EL (cell line): ENCODE data around the gene AURKB.
"Not testable (repeated sequence)": the region's sequence is repeated elsewhere in the genome, so short reads cannot be mapped to it uniquely, and the experiment has no call there.

Source experiments
- DNase-seq: peaks from one replicate; pipeline ENCODE4 v3.0.0-alpha.2; 2016

Gene AURKB

GRCh38 chr17:8187517-8188262, 22.7 kb downstream of the AURKB start:
- peak; percentile 100 for DNase-seq

DNA sequence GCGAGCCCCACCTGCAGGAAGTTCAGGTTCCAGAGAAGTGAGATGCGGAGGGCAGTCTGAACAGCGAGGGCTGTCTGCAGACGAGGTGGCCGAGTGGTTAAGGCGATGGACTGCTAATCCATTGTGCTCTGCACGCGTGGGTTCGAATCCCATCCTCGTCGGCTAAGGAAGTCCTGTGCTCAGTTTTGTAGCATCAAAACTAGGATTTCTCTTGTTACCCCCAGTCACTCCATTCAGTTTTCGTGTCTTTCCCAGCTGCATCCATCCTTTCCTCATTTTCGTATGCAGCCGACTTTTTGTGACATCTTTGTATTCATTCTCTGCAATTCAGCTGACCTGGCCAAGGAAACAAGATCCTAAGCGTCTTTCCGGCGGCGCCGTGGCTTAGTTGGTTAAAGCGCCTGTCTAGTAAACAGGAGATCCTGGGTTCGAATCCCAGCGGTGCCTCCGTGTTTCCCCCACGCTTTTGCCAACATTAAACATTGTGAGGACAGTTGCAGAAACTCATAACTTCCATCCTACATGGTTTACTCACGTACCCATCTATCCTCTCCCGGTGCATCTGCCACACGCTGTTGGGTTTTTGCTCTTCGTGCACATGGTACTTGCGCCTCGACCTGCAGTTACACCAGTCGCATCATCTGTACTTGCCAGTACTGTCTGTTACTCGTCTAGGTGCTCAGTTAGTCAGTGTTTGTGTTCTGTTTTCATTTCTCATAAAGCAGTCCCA, 23.4 kb downstream of the AURKB start:
- DNase-seq = peak; percentile 95

DNA sequence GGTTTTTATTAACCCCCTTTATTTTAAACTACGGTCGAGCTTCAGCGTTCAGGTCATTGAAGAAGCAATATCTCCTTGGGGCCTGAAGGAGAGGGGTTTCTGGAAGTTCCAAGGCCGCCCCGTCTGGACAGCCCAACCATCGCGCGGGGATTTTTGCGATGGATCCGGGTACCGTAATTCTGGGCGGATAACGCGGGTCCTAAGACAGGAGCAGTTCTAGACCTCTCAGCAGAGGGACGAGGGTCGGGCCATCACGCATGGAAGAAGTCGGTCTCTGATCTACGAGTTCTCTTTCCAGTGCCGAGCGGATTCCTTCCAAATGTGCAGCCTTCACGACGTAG, 24.0 kb downstream of the AURKB start:
- DNase-seq = no peak

GRCh38 chr17:8185582-8186445, 24.6 kb downstream of the AURKB start:
- DNase-seq = peak; percentile 83

GRCh38 chr17:8176998-8177731, 33.2 kb downstream of the AURKB start:
- no peak for DNase-seq

- peak; percentile 88 for DNase-seq
Measured at GRCh38 chr17:8176197-8176940, 34.0 kb downstream of the AURKB start, which contains the start of gene TMEM107. Gene TMEM107, minus strand, starts transcription at chr17:8176380. Its CDS starts 94 bp downstream, at chr17:8176286.

GRCh38 chr17:8175795-8176196, 34.6 kb downstream of the AURKB start:
- DNase-seq = peak; percentile 47

- DNase-seq = no peak
Measured at GRCh38 chr17:8173871-8174322, 36.5 kb downstream of the AURKB start.

- peak; percentile 96 for DNase-seq
Measured at GRCh38 chr17:8173056-8173870, 37.1 kb downstream of the AURKB start.

- not testable (repeated sequence) for DNase-seq
Measured at GRCh38 chr17:8170186-8170585, 40.2 kb downstream of the AURKB start.

DNA sequence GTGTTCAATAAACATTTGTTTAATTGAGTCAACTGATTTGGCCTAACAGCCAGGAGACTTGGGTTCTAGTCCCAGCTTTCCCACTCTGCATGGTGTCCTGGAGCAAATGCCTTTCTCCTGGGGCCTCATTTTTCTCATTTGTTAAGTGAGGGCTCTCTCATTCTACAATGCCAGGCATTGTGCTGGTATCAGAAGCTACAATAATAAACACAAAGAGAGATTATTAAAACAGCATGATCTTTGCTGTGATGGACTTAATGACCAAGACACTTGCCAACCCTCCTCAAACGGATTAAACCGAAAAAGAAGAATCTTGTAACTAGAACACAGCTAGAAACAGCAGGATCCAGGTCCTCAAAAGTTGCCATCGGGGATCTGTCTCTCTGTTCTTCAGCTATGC, 42.8 kb downstream of the AURKB start:
- DNase-seq = no peak

DNA sequence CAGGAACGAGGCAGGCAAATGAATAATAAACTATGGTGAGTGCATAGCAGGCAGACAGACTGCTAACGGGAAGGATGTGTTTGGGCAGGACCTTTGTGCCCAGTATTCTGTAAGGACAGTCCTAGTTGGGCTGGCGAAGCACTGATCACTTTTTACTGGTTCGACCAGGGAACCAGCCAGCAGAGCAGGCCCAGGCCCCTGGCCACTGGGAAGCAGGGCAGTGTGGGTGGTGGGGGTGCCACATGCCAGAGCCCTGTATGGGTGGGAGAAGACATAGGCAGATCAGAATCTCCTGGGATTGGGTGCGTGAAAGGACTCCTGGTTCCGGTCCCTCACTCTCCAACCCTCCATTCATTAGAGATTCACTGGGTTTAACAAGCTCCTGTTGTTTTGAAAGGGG, 43.6 kb downstream of the AURKB start:
- DNase-seq = no peak

DNA sequence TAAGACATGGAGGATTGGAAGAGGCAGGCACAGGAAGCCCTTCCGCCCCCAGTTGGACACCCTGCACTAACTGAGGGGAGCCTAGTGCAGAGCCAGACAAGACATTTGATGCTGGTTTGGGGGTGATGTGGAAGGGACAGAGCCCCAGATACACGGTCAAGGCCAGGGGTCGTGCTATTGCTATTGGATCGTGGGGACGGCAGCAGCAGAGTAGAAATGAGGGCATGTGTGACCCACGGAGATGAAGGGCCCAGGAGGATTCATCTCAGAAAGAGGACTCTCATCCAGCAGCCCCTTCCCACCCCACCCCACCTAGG, 45.6 kb downstream of the AURKB start:
- no peak for DNase-seq

GRCh38 chr17:8163978-8164814, 46.2 kb downstream of the AURKB start:
- DNase-seq = peak; percentile 59

GRCh38 chr17:8162997-8163977, 47.1 kb downstream of the AURKB start:
- no peak for DNase-seq

DNA sequence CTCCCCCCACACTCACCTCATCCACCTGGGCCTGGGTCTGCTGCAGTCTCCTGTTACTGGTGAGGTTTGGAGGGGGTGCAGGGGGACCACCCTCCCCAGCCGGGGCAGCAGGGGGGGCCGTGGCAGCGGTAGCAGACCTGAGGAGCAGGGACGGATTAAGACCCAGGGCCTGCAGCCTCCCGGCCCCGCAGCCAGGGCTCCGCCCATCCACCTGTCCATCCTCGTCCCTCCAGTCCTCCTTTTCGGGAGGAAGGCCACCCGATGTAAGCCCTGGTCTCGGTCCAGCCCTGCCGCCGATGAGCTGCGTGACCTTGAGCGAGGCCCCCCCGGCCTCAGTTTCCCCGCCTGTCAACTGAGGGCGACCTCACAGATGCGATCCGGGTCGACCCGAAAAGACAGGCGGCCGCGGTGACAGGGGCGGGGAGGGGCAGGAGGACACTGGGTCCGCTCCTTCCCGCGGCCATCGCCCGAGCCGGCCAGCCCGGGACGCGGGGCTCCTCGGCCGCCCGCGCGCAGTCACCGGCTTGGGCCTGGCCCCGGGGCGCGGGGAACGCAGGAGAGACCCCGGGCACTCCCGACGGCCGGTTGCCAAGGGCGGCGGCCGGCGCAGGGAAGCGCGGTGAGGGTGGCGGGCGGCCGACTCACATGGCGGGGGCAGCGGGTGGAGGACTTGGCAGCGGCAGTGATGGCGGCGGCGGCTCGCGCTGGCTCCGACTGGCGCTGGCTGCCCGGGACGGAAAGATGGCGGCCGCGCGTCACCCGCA, 48.0 kb downstream of the AURKB start, which contains the start of gene VAMP2:
VAMP2 (minus strand) TSS at position 716 of the 764 bp plus-strand sequence; CDS start at position 647, 69 bp downstream.
- DNase-seq = peak; percentile 65

- no peak for DNase-seq
Measured at GRCh38 chr17:8161289-8162232, 48.8 kb downstream of the AURKB start.
